Neutrophil (primary cell): ENCODE results near the gene NISCH.

Experiments used
- H3K27ac ChIP-seq: fragments of 200-600 bp; sonication (generic); 2 replicates; pipeline ENCODE4 v1.5.1; 2016; ENCODE audit warnings: mild to moderate bottlenecking, moderate library complexity
- H3K27me3 ChIP-seq: fragments of 200-600 bp; sonication (generic); 2 replicates; pipeline ENCODE4 v1.6.0; 2016; ENCODE audit warnings: mild to moderate bottlenecking
- H3K36me3 ChIP-seq: fragments of 200-600 bp; sonication (generic); 2 replicates; pipeline ENCODE4 v1.5.1; 2017
- H3K4me1 ChIP-seq, 2 experiments: fragments of 200-600 bp in 1 of 2; sonication (generic) in 1 of 2; 1 replicate in 1 of 2; 2 replicates in 1 of 2; pipeline versions ENCODE4 v1.5.1 to v1.6.1; 2013 to 2016; ENCODE audit warnings: low read depth in 1 of 2, low read length in 1 of 2, mild to moderate bottlenecking in 1 of 2, moderate library complexity in 1 of 2; ENCODE audit not compliant: control insufficient read depth in 1 of 2, insufficient read depth in 1 of 2
- H3K4me3 ChIP-seq, 2 experiments: fragments of 200-600 bp in 1 of 2; sonication (generic) in 1 of 2; 1 replicate in 1 of 2; 2 replicates in 1 of 2; pipeline ENCODE4 v1.5.1; 2013 to 2016; ENCODE audit warnings: low read depth in 1 of 2, low read length in 1 of 2, mild to moderate bottlenecking in 1 of 2, moderate library complexity in 1 of 2
- H3K9me3 ChIP-seq: fragments of 200-600 bp; sonication (generic); 2 replicates; pipeline ENCODE4 v1.5.1; 2016
- TF ChIP-seq, protein P1 (sequence below): fragments of 200-600 bp; sonication (generic); IDR thresholded peaks from 2 replicates; pipeline ENCODE4 v1.5.1; 2016; ENCODE audit warnings: antibody characterized with exemption

The NISCH gene

DNA sequence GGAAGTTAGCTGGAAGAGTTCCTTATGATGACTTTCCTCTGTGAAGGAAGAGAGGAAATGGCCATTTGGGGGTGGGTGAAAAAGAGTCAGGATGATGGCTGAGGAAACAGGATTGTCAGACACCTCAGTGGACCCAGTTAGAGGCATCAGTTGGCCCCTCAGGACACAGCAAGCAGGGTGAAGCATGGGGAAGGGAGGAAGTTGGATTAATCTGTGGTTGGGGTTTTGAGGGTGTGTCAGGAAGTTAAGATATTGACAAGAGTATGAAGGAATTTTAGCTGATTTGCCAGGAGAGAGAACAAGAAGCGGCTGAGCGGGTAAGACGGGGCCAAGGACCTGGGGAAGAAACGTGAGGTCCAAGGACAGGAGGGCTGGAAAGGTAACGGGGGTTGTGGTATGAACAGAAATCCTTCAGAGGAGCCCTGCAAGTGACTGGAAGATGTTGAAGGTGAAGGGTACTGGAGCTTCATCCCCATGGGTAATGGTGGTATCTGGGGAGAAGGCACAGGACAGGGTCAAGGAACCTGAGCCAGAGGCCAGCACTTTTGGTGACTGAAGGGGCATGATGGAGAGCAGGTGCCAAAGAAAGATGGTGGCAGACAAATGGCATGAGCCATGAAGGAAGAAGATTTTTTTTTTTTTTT is 83.7 kb downstream of the NISCH start:
- TF ChIP-seq, protein P1, sequence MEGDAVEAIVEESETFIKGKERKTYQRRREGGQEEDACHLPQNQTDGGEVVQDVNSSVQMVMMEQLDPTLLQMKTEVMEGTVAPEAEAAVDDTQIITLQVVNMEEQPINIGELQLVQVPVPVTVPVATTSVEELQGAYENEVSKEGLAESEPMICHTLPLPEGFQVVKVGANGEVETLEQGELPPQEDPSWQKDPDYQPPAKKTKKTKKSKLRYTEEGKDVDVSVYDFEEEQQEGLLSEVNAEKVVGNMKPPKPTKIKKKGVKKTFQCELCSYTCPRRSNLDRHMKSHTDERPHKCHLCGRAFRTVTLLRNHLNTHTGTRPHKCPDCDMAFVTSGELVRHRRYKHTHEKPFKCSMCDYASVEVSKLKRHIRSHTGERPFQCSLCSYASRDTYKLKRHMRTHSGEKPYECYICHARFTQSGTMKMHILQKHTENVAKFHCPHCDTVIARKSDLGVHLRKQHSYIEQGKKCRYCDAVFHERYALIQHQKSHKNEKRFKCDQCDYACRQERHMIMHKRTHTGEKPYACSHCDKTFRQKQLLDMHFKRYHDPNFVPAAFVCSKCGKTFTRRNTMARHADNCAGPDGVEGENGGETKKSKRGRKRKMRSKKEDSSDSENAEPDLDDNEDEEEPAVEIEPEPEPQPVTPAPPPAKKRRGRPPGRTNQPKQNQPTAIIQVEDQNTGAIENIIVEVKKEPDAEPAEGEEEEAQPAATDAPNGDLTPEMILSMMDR = no peak
- Histone ChIP-seq H3K4me1 (peaks cover 27 to 36% of the 10 kb centered on the region in 2 experiments), H3K27me3 (peaks cover 24% of the 10 kb centered on the region), H3K27ac (no peak overlapping the region), H3K4me3 (no peak overlapping the region), H3K36me3 (peaks cover 6% of the 10 kb centered on the region), H3K9me3 (no peaks in the 10 kb centered on the region)

DNA sequence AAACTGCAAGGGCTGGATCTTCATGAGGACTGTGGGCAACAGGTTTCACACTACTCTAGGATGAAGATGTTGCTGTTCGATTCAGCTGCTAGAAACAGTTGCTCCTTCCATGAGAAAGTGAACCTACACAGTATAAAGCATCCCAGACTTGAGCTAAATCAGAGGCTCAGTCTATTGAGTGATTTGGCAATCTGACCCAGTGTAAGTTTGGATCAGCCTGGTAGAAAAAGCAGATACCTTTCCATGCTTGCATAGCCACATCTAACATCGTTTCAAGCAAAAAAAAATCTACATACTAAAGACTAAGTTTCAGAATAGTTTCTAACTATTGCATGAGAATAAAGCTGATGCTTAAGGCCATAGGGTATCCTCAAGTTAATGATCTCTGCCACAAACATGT is 85.6 kb downstream of the NISCH start:
- TF ChIP-seq, protein P1 = no peak
- peaks cover 26 to 34% of the 10 kb centered on the region in 2 experiments for H3K4me1 ChIP-seq
- H3K9me3 ChIP-seq = no peaks in the 10 kb centered on the region
- H3K4me3 ChIP-seq = no peak overlapping the region
- H3K27ac ChIP-seq = no peak overlapping the region
- peaks cover 17% of the 10 kb centered on the region for H3K36me3 ChIP-seq
- peaks cover 5% of the 10 kb centered on the region for H3K27me3 ChIP-seq
